Measurements from ENCODE around the gene SMIM33. TPM values are rescaled to one million over a fixed set of nuclear protein-coding genes. Genes with fewer than 3 reads are reported as not detected.

Gene SMIM33
- total RNA-seq, 4 donors from 2014 or later, result not detected

GRCh38 chr5:139443831-139444453 is 26.9 kb upstream of the SMIM33 start:
- TF ChIP-seq POLR2A (IDR thresholded peaks at IDR 0.05) (no peak), CTCF (IDR thresholded peaks at IDR 0.05) (no peak)
- H3K27me3 ChIP-seq, result no peaks in the 10 kb centered on the region
- intact Hi-C loops (cut with DNase I), result no loop called here
- peaks cover 7 to 17% of the 10 kb centered on the region in 2 donors for H3K4me1 ChIP-seq
- H3K9me3 ChIP-seq, result no peaks in the 10 kb centered on the region
- 78 to 84% methylated on average over 4 of the region's 4 CpGs for WGBS, 2 donors
- no peak overlapping the region for H3K27ac ChIP-seq
- no peaks in the 10 kb centered on the region for H3K36me3 ChIP-seq
- DNase-seq, result no peak
- H3K4me3 ChIP-seq (replicated peaks in 1 of 3), result no peak overlapping the region

GRCh38 chr5:139445325-139446170 is 25.3 kb upstream of the SMIM33 start:
- no peak for TF ChIP-seq CTCF (IDR thresholded peaks at IDR 0.05)
- TF ChIP-seq POLR2A (IDR thresholded peaks at IDR 0.05), result no peak
- H3K9me3 ChIP-seq, result no peaks in the 10 kb centered on the region
- DNase-seq, result peak; percentile 66 to 77
- peak overlapping the region in 2 of 3 donors; percentile 2 to 68 for H3K27ac ChIP-seq
- H3K36me3 ChIP-seq, result no peaks in the 10 kb centered on the region
- H3K27me3 ChIP-seq, result no peaks in the 10 kb centered on the region
- peaks cover 4 to 13% of the 10 kb centered on the region in 2 donors for H3K4me1 ChIP-seq
- 36 to 44% methylated on average over 7 of the region's 7 CpGs for WGBS, 2 donors
- no peak overlapping the region for H3K4me3 ChIP-seq (replicated peaks in 1 of 3)
- intact Hi-C loops (cut with DNase I), result no loop called here

GRCh38 chr5:139446956-139447779 is 23.6 kb upstream of the SMIM33 start:
- no peaks in the 10 kb centered on the region for H3K27me3 ChIP-seq
- H3K27ac ChIP-seq, result peak overlapping the region in 1 of 3 donors; percentile 6
- H3K9me3 ChIP-seq, result no peaks in the 10 kb centered on the region
- WGBS, 2 donors, result 84 to 92% methylated on average over 5 of the region's 5 CpGs
- no peak overlapping the region for H3K4me3 ChIP-seq (replicated peaks in 1 of 3)
- H3K36me3 ChIP-seq, result no peaks in the 10 kb centered on the region
- intact Hi-C loops (cut with DNase I), result no loop called here
- peaks cover 4 to 13% of the 10 kb centered on the region in 2 donors for H3K4me1 ChIP-seq
- TF ChIP-seq POLR2A (IDR thresholded peaks at IDR 0.05), result no peak
- TF ChIP-seq CTCF (IDR thresholded peaks at IDR 0.05), result no peak
- no peak for DNase-seq

- DNase-seq, result no peak
- peaks cover 0 to 5% of the 10 kb centered on the region in 2 donors for H3K4me1 ChIP-seq
- H3K4me3 ChIP-seq (replicated peaks in 1 of 3), result no peak overlapping the region
- TF ChIP-seq POLR2A (IDR thresholded peaks at IDR 0.05) (no peak), CTCF (IDR thresholded peaks at IDR 0.05) (no peak)
- no peaks in the 10 kb centered on the region for H3K9me3 ChIP-seq
- WGBS, 2 donors, result 90 to 98% methylated on average over 2 of the region's 2 CpGs
- H3K36me3 ChIP-seq, result no peaks in the 10 kb centered on the region
- intact Hi-C loops (cut with DNase I), result no loop called here
- no peak overlapping the region for H3K27ac ChIP-seq
- no peaks in the 10 kb centered on the region for H3K27me3 ChIP-seq
These were observed 19.6 kb upstream of the SMIM33 start for GRCh38 chr5:139451176-139451575.
